ENCODE results near the gene TAF6.

TAF6 gene

DNA sequence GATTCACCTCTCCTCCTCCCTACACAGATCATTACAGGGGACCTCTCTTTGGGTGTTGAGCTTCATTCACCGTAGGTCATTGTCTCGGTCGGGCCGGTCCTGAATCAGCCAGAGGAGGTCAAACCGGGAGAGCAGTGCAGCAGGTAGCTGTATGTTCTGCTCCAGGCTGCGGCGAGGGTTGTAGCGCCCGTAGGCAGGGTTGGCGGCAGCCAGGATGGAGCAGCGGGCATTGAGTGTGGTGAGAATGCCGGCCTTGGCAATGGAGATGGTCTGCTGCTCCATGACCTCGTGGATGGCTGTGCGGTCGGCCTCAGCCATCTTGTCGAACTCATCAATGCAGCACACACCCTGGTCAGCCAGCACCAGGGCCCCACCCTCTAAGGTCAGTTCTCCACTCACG is 23.5 kb downstream of the TAF6 start:
- no peak for DNase-seq
- no peak overlapping the region for H3K9ac ChIP-seq (ENCODE audit: low read length)
- H2BK15ac ChIP-seq (ENCODE audit: low read depth, poor library complexity, severe bottlenecking), result no peak overlapping the region
- H2AK5ac ChIP-seq (ENCODE audit: low read length, severe bottlenecking), result no peak overlapping the region
- no peak overlapping the region for H3K4me3 ChIP-seq (ENCODE audit: insufficient read depth in 1 of 2, low read depth in 1 of 2, low read length in 2 of 2)
- H3K79me1 ChIP-seq (replicated peaks; ENCODE audit: low read length, poor library complexity, severe bottlenecking), result peaks cover 36% of the 10 kb centered on the region
- H2BK120ac ChIP-seq (ENCODE audit: low read depth, low read length), result no peak overlapping the region
- H3K36me3 ChIP-seq (ENCODE audit: control insufficient read depth in 1 of 2, insufficient read depth in 2 of 2, low read depth in 1 of 2, low read length in 2 of 2), result peaks cover 80 to 87% of the 10 kb centered on the region in 2 experiments
- H3K9me3 ChIP-seq (ENCODE audit: control insufficient read depth, low read length), result no peaks in the 10 kb centered on the region
- no peak overlapping the region for H3K14ac ChIP-seq (ENCODE audit: low read length in 2 of 2)
- no peak overlapping the region for H2AFZ ChIP-seq (ENCODE audit: low read depth, low read length)
- H3K27ac ChIP-seq (ENCODE audit: low read length, poor library complexity, severe bottlenecking), result no peak overlapping the region
- no peaks in the 10 kb centered on the region for H3K27me3 ChIP-seq (ENCODE audit: control insufficient read depth in 1 of 2, insufficient read depth in 1 of 2, low read length in 2 of 2)
- no peak overlapping the region for H4K8ac ChIP-seq (ENCODE audit: low read length)
- H3K18ac ChIP-seq (ENCODE audit: low read depth in 1 of 2, low read length in 2 of 2), result no peak overlapping the region
- no peak overlapping the region for H2BK5ac ChIP-seq (ENCODE audit: low read depth, low read length, poor library complexity, severe bottlenecking)
- no peak overlapping the region for H3K4ac ChIP-seq (ENCODE audit: low read depth in 1 of 2, low read length in 2 of 2)
- 95% methylated on average over 17 of the region's 17 CpGs for WGBS
- no peak overlapping the region for H3K23ac ChIP-seq (ENCODE audit: low read length in 2 of 2)
- H2BK12ac ChIP-seq (ENCODE audit: low read length in 2 of 2), result peak overlapping the region in 1 of 2 experiments; percentile 34
- no peak overlapping the region for H3K4me2 ChIP-seq (ENCODE audit: low read length, poor library complexity, severe bottlenecking)
- H3K4me1 ChIP-seq (ENCODE audit: control insufficient read depth, insufficient read depth, low read depth, low read length), result peaks cover 11% of the 10 kb centered on the region
- no peak overlapping the region for H4K91ac ChIP-seq (ENCODE audit: low read length)

DNA sequence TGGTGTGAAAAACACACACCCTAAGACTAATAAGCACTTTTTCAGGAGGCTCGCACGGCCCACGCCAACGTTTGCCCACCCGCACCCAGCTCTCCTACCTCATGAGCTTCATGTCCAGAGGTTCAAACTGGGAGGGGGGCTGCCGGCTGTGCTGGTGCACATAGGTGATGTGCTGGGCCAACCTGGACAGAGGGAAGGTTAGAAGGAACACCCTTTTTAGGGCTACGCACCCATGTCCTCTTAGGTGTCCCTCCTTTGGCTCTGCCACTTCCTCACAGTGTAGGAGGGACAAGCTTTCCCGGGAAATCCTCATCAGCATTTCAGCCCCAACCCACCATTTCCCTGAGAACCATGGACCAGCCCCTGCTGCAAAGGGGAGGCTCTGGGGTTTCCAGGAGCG is 23.9 kb downstream of the TAF6 start:
- peak overlapping the region in 1 of 2 experiments; percentile 32 for H3K14ac ChIP-seq (ENCODE audit: low read length in 2 of 2)
- peak overlapping the region; percentile 16 for H4K8ac ChIP-seq (ENCODE audit: low read length)
- no peak overlapping the region for H2BK12ac ChIP-seq (ENCODE audit: low read length in 2 of 2)
- H3K79me1 ChIP-seq (replicated peaks; ENCODE audit: low read length, poor library complexity, severe bottlenecking), result peaks cover 39% of the 10 kb centered on the region
- H3K9ac ChIP-seq (ENCODE audit: low read length), result no peak overlapping the region
- H3K4ac ChIP-seq (ENCODE audit: low read depth in 1 of 2, low read length in 2 of 2), result no peak overlapping the region
- H3K36me3 ChIP-seq (ENCODE audit: control insufficient read depth in 1 of 2, insufficient read depth in 2 of 2, low read depth in 1 of 2, low read length in 2 of 2), result peaks cover 82 to 91% of the 10 kb centered on the region in 2 experiments
- H3K18ac ChIP-seq (ENCODE audit: low read depth in 1 of 2, low read length in 2 of 2), result no peak overlapping the region
- H2BK5ac ChIP-seq (ENCODE audit: low read depth, low read length, poor library complexity, severe bottlenecking), result no peak overlapping the region
- no peak overlapping the region for H2AFZ ChIP-seq (ENCODE audit: low read depth, low read length)
- no peak overlapping the region for H2AK5ac ChIP-seq (ENCODE audit: low read length, severe bottlenecking)
- H3K4me1 ChIP-seq (ENCODE audit: control insufficient read depth, insufficient read depth, low read depth, low read length), result peaks cover 12% of the 10 kb centered on the region
- no peaks in the 10 kb centered on the region for H3K27me3 ChIP-seq (ENCODE audit: control insufficient read depth in 1 of 2, insufficient read depth in 1 of 2, low read length in 2 of 2)
- H4K91ac ChIP-seq (ENCODE audit: low read length), result no peak overlapping the region
- H3K4me3 ChIP-seq (ENCODE audit: insufficient read depth in 1 of 2, low read depth in 1 of 2, low read length in 2 of 2), result no peak overlapping the region
- no peaks in the 10 kb centered on the region for H3K9me3 ChIP-seq (ENCODE audit: control insufficient read depth, low read length)
- no peak overlapping the region for H2BK15ac ChIP-seq (ENCODE audit: low read depth, poor library complexity, severe bottlenecking)
- WGBS, result 87% methylated on average over 9 of the region's 9 CpGs
- H2BK120ac ChIP-seq (ENCODE audit: low read depth, low read length), result no peak overlapping the region
- no peak for DNase-seq
- H3K23ac ChIP-seq (ENCODE audit: low read length in 2 of 2), result no peak overlapping the region
- no peak overlapping the region for H3K4me2 ChIP-seq (ENCODE audit: low read length, poor library complexity, severe bottlenecking)
- H3K27ac ChIP-seq (ENCODE audit: low read length, poor library complexity, severe bottlenecking), result no peak overlapping the region

DNA sequence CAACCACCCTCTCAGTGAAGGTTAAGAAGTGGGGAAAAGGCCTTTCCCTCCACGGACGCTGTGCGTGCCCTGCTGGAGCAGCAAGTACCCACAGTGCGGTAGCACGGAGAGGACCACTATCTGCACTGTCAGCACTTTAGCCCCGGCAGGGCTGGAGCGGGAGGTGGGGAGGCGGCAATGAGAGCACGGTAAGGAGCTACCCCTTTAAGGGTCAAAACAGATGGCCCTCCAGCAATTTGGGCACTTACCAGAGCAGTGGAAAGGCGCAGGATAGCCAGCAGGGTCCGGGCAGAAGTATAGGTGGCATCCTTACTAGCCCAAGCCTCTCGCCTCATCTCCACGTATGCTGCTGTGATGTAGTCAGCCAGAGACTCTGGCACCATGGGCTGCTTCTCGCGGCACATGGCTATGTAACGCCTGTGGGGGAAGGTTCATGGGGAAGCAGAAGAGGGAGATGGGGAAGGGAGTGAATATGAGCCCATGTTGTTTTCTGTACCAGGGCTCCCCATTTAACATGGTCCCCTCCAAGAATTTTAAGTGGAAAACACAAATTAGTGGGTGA is 25.2 kb downstream of the TAF6 start:
- Histone ChIP-seq H4K8ac (ENCODE audit: low read length) (no peak overlapping the region), H2BK15ac (ENCODE audit: low read depth, poor library complexity, severe bottlenecking) (no peak overlapping the region), H2BK120ac (ENCODE audit: low read depth, low read length) (no peak overlapping the region), H4K91ac (ENCODE audit: low read length) (no peak overlapping the region), H3K27ac (ENCODE audit: low read length, poor library complexity, severe bottlenecking) (no peak overlapping the region), H3K23ac (ENCODE audit: low read length in 2 of 2) (no peak overlapping the region), H3K4me1 (ENCODE audit: control insufficient read depth, insufficient read depth, low read depth, low read length) (peaks cover 6% of the 10 kb centered on the region), H3K79me1 (replicated peaks; ENCODE audit: low read length, poor library complexity, severe bottlenecking) (peaks cover 41% of the 10 kb centered on the region), H3K14ac (ENCODE audit: low read length in 2 of 2) (no peak overlapping the region), H3K27me3 (ENCODE audit: control insufficient read depth in 1 of 2, insufficient read depth in 1 of 2, low read length in 2 of 2) (no peaks in the 10 kb centered on the region), H2BK12ac (ENCODE audit: low read length in 2 of 2) (no peak overlapping the region), H3K9me3 (ENCODE audit: control insufficient read depth, low read length) (no peaks in the 10 kb centered on the region), H2BK5ac (ENCODE audit: low read depth, low read length, poor library complexity, severe bottlenecking) (no peak overlapping the region), H3K4me3 (ENCODE audit: insufficient read depth in 1 of 2, low read depth in 1 of 2, low read length in 2 of 2) (no peak overlapping the region), H3K4ac (ENCODE audit: low read depth in 1 of 2, low read length in 2 of 2) (no peak overlapping the region), H3K9ac (ENCODE audit: low read length) (peak overlapping the region; percentile 2), H2AK5ac (ENCODE audit: low read length, severe bottlenecking) (no peak overlapping the region), H3K18ac (ENCODE audit: low read depth in 1 of 2, low read length in 2 of 2) (no peak overlapping the region), H2AFZ (ENCODE audit: low read depth, low read length) (no peak overlapping the region), H3K4me2 (ENCODE audit: low read length, poor library complexity, severe bottlenecking) (no peak overlapping the region), H3K36me3 (ENCODE audit: control insufficient read depth in 1 of 2, insufficient read depth in 2 of 2, low read depth in 1 of 2, low read length in 2 of 2) (peaks cover 77 to 86% of the 10 kb centered on the region in 2 experiments)
- DNase-seq, result no peak
- WGBS, result 88% methylated on average over 16 of the region's 16 CpGs

DNA sequence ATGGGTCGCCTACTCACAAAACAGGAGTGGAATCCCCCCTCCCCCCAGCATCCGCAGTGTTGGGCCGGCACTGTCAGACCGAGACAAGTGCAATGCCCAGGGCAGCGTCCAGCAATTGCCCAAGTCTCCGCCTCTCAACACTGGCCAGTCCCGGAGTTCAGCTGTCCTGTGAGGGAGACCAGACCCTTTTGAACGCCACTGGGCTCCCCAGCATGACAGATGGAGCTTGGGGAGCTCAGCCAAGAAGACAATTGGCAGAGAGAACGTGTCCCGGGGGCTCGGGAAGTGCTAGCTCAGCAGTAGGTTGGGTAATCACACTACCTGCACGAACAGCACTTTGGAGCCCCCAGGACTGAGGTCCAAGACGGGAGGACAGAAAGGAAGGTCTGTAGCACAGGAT is 25.7 kb downstream of the TAF6 start:
- Histone ChIP-seq H4K91ac (ENCODE audit: low read length) (no peak overlapping the region), H3K14ac (ENCODE audit: low read length in 2 of 2) (no peak overlapping the region)

More for the DNA sequence above, 25.7 kb downstream of the TAF6 start:
- Histone ChIP-seq H3K9ac (ENCODE audit: low read length) (peak overlapping the region; percentile 2), H3K23ac (ENCODE audit: low read length in 2 of 2) (peak overlapping the region in 1 of 2 experiments; percentile 18), H3K79me1 (replicated peaks; ENCODE audit: low read length, poor library complexity, severe bottlenecking) (peaks cover 37% of the 10 kb centered on the region), H2BK12ac (ENCODE audit: low read length in 2 of 2) (no peak overlapping the region), H3K4me2 (ENCODE audit: low read length, poor library complexity, severe bottlenecking) (no peak overlapping the region), H3K4ac (ENCODE audit: low read depth in 1 of 2, low read length in 2 of 2) (no peak overlapping the region), H3K4me1 (ENCODE audit: control insufficient read depth, insufficient read depth, low read depth, low read length) (peaks cover 4% of the 10 kb centered on the region), H2BK120ac (ENCODE audit: low read depth, low read length) (no peak overlapping the region), H2AK5ac (ENCODE audit: low read length, severe bottlenecking) (no peak overlapping the region), H3K4me3 (ENCODE audit: insufficient read depth in 1 of 2, low read depth in 1 of 2, low read length in 2 of 2) (no peak overlapping the region), H3K27me3 (ENCODE audit: control insufficient read depth in 1 of 2, insufficient read depth in 1 of 2, low read length in 2 of 2) (no peaks in the 10 kb centered on the region), H2AFZ (ENCODE audit: low read depth, low read length) (no peak overlapping the region), H4K8ac (ENCODE audit: low read length) (no peak overlapping the region), H3K18ac (ENCODE audit: low read depth in 1 of 2, low read length in 2 of 2) (no peak overlapping the region), H3K27ac (ENCODE audit: low read length, poor library complexity, severe bottlenecking) (no peak overlapping the region), H2BK5ac (ENCODE audit: low read depth, low read length, poor library complexity, severe bottlenecking) (no peak overlapping the region), H3K36me3 (ENCODE audit: control insufficient read depth in 1 of 2, insufficient read depth in 2 of 2, low read depth in 1 of 2, low read length in 2 of 2) (peaks cover 72 to 81% of the 10 kb centered on the region in 2 experiments), H3K9me3 (ENCODE audit: control insufficient read depth, low read length) (no peaks in the 10 kb centered on the region), H2BK15ac (ENCODE audit: low read depth, poor library complexity, severe bottlenecking) (no peak overlapping the region)
- 73% methylated on average over 13 of the region's 13 CpGs for WGBS
- DNase-seq, result no peak
